ENCODE data around the gene PPP3CA. TPM values are rescaled to one million over a fixed set of nuclear protein-coding genes. Genes with fewer than 3 reads are reported as not detected.

The PPP3CA gene
- total RNA-seq, 4 donors from 2014 or later, result 41.1 to 69.5 (median 53.6) TPM

- TF ChIP-seq, protein P1, sequence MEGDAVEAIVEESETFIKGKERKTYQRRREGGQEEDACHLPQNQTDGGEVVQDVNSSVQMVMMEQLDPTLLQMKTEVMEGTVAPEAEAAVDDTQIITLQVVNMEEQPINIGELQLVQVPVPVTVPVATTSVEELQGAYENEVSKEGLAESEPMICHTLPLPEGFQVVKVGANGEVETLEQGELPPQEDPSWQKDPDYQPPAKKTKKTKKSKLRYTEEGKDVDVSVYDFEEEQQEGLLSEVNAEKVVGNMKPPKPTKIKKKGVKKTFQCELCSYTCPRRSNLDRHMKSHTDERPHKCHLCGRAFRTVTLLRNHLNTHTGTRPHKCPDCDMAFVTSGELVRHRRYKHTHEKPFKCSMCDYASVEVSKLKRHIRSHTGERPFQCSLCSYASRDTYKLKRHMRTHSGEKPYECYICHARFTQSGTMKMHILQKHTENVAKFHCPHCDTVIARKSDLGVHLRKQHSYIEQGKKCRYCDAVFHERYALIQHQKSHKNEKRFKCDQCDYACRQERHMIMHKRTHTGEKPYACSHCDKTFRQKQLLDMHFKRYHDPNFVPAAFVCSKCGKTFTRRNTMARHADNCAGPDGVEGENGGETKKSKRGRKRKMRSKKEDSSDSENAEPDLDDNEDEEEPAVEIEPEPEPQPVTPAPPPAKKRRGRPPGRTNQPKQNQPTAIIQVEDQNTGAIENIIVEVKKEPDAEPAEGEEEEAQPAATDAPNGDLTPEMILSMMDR (IDR thresholded peaks at IDR 0.05; ENCODE audit: low read depth), result no peak
Observed at GRCh38 chr4:101008503-101008902, 338.8 kb downstream of the PPP3CA start.

- TF ChIP-seq, protein P1 (IDR thresholded peaks at IDR 0.05; ENCODE audit: low read depth), result no peak
Observed at GRCh38 chr4:101005659-101006058, 341.7 kb downstream of the PPP3CA start.

GRCh38 chr4:101000496-101000895, 346.8 kb downstream of the PPP3CA start:
- TF ChIP-seq, protein P1 (IDR thresholded peaks at IDR 0.05; ENCODE audit: low read depth), result no peak

DNA sequence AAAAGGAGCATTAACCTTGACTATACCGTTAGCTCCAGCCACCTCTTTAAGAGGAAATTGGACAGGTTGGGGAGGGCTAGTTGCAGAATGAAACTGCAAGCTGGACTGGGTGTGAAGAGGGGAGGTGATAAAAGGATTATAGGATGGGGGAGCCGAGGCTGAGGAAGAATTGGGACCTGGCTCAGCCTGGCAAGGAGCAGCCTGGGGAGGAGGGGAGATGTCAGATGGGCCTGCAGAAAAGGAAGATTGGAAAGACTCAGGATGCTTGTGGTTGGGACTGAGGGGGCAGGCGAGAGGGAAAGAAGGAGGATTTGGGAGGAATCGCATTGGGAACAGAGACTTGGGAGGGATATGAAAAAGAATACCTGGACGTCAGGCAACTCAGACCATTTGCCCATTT, 351.7 kb downstream of the PPP3CA start:
- TF ChIP-seq, protein P1 (IDR thresholded peaks at IDR 0.05; ENCODE audit: low read depth), result no peak

DNA sequence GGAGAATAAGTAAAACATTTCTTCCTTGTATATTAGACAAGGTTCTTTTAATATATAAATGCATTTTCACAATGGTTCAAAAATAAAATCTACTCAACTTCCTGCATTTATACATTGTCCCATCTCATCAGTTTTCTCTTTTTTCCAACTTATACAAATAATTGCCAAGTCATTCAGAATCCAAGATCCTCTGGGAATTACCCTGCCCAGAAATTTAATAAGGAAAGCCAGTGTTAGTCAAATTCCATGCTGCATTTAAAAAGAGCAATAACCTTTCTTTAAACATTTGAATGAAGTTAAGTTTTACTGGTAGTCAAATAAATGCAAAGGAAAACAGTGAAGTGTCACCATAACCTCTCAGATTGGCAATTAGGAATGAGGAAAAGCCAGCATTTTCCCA, 357.9 kb downstream of the PPP3CA start:
- TF ChIP-seq, protein P1 (IDR thresholded peaks at IDR 0.05; ENCODE audit: low read depth), result no peak

GRCh38 chr4:100988876-100989275, 358.4 kb downstream of the PPP3CA start:
- TF ChIP-seq, protein P1 (IDR thresholded peaks at IDR 0.05; ENCODE audit: low read depth), result no peak

- TF ChIP-seq, protein P1 (IDR thresholded peaks at IDR 0.05; ENCODE audit: low read depth), result no peak
Observed at GRCh38 chr4:100986360-100986868, 360.9 kb downstream of the PPP3CA start.
